HepG2 (cell line): ENCODE data around the gene NCOA6. TPM values are rescaled to one million over a fixed set of nuclear protein-coding genes. Genes with fewer than 3 reads are reported as not detected.

Experiments used
- CCAR2 ChIP-seq: fragments of 200-400 bp; formaldehyde crosslinking; optimal IDR thresholded peaks from 2 replicates; pipeline ENCODE3; 2018; ENCODE audit warnings: low read depth, mild to moderate bottlenecking, low read length, moderate library complexity
- CEBPG ChIP-seq: IDR thresholded peaks from 2 replicates; pipeline ENCODE4 v1.6.1; 2016
- EHMT2 ChIP-seq: fragments of 200-600 bp; sonication (generic); IDR thresholded peaks from 2 replicates; pipeline ENCODE4 v1.7.0; 2017; ENCODE audit warnings: antibody characterized with exemption, low read depth, low read length, borderline replicate concordance
- HOXA9 ChIP-seq: sonication (generic); formaldehyde crosslinking; IDR thresholded peaks from 2 replicates; pipeline ENCODE4 v1.8.1; 2022; ENCODE audit warnings: missing genetic modification reagents, mild to moderate bottlenecking, moderate library complexity, borderline replicate concordance
- KAT7 ChIP-seq: IDR thresholded peaks from 2 replicates; pipeline ENCODE4 v1.6.1; 2018; ENCODE audit warnings: borderline replicate concordance, missing compliant biosample characterization
- KDM5A ChIP-seq: fragments of 200-600 bp; sonication (generic); IDR thresholded peaks from 2 replicates; pipeline ENCODE4 v1.7.0; 2018; ENCODE audit warnings: antibody characterized with exemption, mild to moderate bottlenecking, low read length, borderline replicate concordance
- MAFF ChIP-seq: IDR thresholded peaks from 2 replicates; pipeline ENCODE4 v1.6.1; 2011; ENCODE audit warnings: low read depth, low read length, improper control_type of control experiment
- MIER3 ChIP-seq: IDR thresholded peaks from 2 replicates; pipeline ENCODE4 v1.6.1; 2016; ENCODE audit warnings: missing compliant biosample characterization, borderline replicate concordance
- MTA1 ChIP-seq: sonication (generic); formaldehyde crosslinking; IDR thresholded peaks from 2 replicates; pipeline ENCODE4 v1.4.0; 2020; ENCODE audit warnings: missing genetic modification reagents, mild to moderate bottlenecking, borderline replicate concordance
- MTA3 ChIP-seq: sonication (generic); formaldehyde crosslinking; IDR thresholded peaks from 2 replicates; pipeline ENCODE4 v1.4.0; 2020; ENCODE audit warnings: missing genetic modification reagents
- PAWR ChIP-seq: sonication (generic); formaldehyde crosslinking; IDR thresholded peaks from 2 replicates; pipeline ENCODE4 v1.4.0; 2020; ENCODE audit warnings: missing genetic modification reagents, mild to moderate bottlenecking, borderline replicate concordance
- RCOR2 ChIP-seq: IDR thresholded peaks from 2 replicates; pipeline ENCODE4 v1.6.1; 2016; ENCODE audit warnings: missing biosample characterization, missing genetic modification reagents
- SKI ChIP-seq: fragments of 450-650 bp; IDR thresholded peaks from one replicate; pipeline ENCODE4 v1.6.1; 2018; ENCODE audit warnings: mild to moderate bottlenecking; ENCODE audit not compliant: partially characterized antibody
- SMARCC2 ChIP-seq: fragments of 450-650 bp; IDR thresholded peaks from 2 replicates; pipeline ENCODE4 v1.6.1; 2017; ENCODE audit warnings: antibody characterized with exemption, mild to moderate bottlenecking
- TCF12 ChIP-seq, 2 experiments: fragments of 450-650 bp in 1 of 2; sonication (generic) in 1 of 2; formaldehyde crosslinking in 1 of 2; IDR thresholded peaks; 2 replicates each; pipeline versions ENCODE4 v1.6.1 to v1.8.0; 2017 to 2022; ENCODE audit warnings: antibody characterized with exemption in 1 of 2, mild to moderate bottlenecking in 1 of 2, missing genetic modification reagents in 1 of 2, moderate library complexity in 1 of 2
- TEAD2 ChIP-seq: sonication (generic); formaldehyde crosslinking; IDR thresholded peaks from 2 replicates; pipeline ENCODE4 v1.9.0; 2021; ENCODE audit warnings: missing genetic modification reagents
- ZC3H4 ChIP-seq: sonication (generic); formaldehyde crosslinking; IDR thresholded peaks from 2 replicates; pipeline ENCODE4 v1.4.0; 2020; ENCODE audit warnings: missing genetic modification reagents, borderline replicate concordance
- ZNF10 ChIP-seq: sonication (generic); formaldehyde crosslinking; IDR thresholded peaks from 2 replicates; pipeline ENCODE4 v1.4.0; 2020; ENCODE audit warnings: mild to moderate bottlenecking, low read depth, missing genetic modification reagents, borderline replicate concordance
- ZNF598 ChIP-seq: sonication (generic); formaldehyde crosslinking; IDR thresholded peaks from 2 replicates; pipeline ENCODE4 v1.5.1; 2020; ENCODE audit warnings: mild to moderate bottlenecking, missing genetic modification reagents, borderline replicate concordance
- polyA plus RNA-seq, 8 experiments: library from polyadenylated mRNA; depleted of rRNA in 3 of 8; stranded (reverse) in 7 of 8; unstranded in 1 of 8; fragments of >200 nt; fragmentation: Illumina TruSeq in 4 of 8; extraction: Trizol in 4 of 8; gene quantifications; 2 replicates each; pipeline versions ENCODE4 v1.2.1 to v1.2.3, GENCODE V29; 2011 to 2016; ENCODE audit warnings: low read depth in 4 of 8, missing spikeins in 1 of 8, mixed read lengths in 1 of 8; ENCODE audit not compliant: insufficient read depth in 1 of 8
- total RNA-seq, 5 experiments: library from RNA; depleted of rRNA; stranded (reverse); fragments of >200 nt; fragmentation: Illumina TruSeq; extraction: Trizol; gene quantifications; 2 replicates each; pipeline ENCODE4 v1.2.3, GENCODE V29; 2016; ENCODE audit warnings: low read depth in 1 of 5
- TF ChIP-seq, protein P1 (sequence below): sonication (generic); formaldehyde crosslinking; IDR thresholded peaks from 2 replicates; pipeline ENCODE4 v1.8.0; 2022; ENCODE audit warnings: low read depth, missing genetic modification reagents
- TF ChIP-seq, protein P2 (sequence below): sonication (generic); formaldehyde crosslinking; IDR thresholded peaks from 2 replicates; pipeline ENCODE4 v1.8.1; 2023; ENCODE audit warnings: missing genetic modification reagents, inconsistent platforms, borderline replicate concordance
- TF ChIP-seq, protein P3 (sequence below): IDR thresholded peaks from 2 replicates; pipeline ENCODE4 v1.6.1; 2012; ENCODE audit warnings: inconsistent platforms
- TF ChIP-seq, protein P4 (sequence below): sonication (generic); formaldehyde crosslinking; IDR thresholded peaks from 2 replicates; pipeline ENCODE4 v1.4.0; 2020; ENCODE audit warnings: missing genetic modification reagents, borderline replicate concordance
- TF ChIP-seq, protein P5 (sequence below): sonication (generic); formaldehyde crosslinking; IDR thresholded peaks from 2 replicates; pipeline ENCODE4 v1.5.0; 2020; ENCODE audit warnings: missing genetic modification reagents, mild to moderate bottlenecking, borderline replicate concordance

Gene NCOA6
- total and polyA plus RNA-seq, 2 of the 13 experiments (the other 11 are each of a cell fraction or from before 2014, with no cell fraction given) = 11.2 to 29.3 TPM

DNA sequence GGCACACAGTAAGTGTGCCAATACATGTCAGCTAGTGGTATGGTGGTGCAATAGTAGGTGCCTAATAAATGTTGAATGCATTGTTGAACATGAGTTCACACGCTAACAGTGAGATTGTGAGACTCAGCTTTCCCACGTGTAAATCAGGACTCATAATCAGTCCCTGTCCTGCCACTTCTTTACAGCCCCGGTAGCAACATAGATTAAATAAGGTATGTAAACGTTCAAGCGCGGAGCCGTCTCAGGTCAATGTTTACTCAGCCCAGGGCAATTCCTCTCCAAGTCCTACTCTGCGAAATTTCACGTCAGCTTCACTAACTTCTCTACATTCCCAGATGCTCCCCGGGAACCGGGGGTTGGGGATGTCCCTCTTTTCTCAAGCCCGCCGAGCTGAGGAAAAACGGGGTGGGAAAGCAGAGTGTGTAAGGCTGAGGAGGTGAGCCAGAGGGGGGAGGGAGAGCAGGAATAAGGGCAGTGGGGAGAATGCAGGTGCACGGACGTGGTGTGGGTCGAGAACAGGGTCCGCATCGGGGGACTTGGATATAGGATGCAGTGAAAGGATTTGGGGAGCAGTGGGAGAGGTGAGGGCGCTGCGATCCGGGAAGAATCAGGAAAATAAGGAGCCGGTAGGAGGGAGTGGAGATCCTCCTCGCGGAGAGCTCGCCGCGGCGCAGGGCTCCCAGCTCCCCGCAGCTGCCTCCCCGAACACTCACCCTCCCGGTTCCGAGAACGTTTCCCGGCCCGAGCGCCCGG lies 121.9 kb downstream of the NCOA6 start (continued):
- TF ChIP-seq KAT7 (CRISPR knock-in tag) = peak; percentile 49
- TF ChIP-seq MIER3 (CRISPR knock-in tag) = 0 out of 2 replicates have a peak, but pooled peaks have one; percentile 23
- TF ChIP-seq RCOR2 (CRISPR knock-in tag) = peak; percentile 44; the same call in 1 of the 2 replicates
- peak; percentile 63; the same call in 1 of the 2 replicates for TF ChIP-seq ZNF598
- TF ChIP-seq EHMT2 = no peak
- 0 out of 2 replicates have a peak, but pooled peaks have one; percentile 7 for TF ChIP-seq MAFF
- 0 out of 2 replicates have a peak, but pooled peaks have one; percentile 16 for TF ChIP-seq ZNF10 (CRISPR knock-in tag)
- TF ChIP-seq MTA1 (CRISPR knock-in tag) = no peak
- no peak for TF ChIP-seq CCAR2
- TF ChIP-seq MTA3 (CRISPR knock-in tag) = no peak
- TF ChIP-seq, protein P1, sequence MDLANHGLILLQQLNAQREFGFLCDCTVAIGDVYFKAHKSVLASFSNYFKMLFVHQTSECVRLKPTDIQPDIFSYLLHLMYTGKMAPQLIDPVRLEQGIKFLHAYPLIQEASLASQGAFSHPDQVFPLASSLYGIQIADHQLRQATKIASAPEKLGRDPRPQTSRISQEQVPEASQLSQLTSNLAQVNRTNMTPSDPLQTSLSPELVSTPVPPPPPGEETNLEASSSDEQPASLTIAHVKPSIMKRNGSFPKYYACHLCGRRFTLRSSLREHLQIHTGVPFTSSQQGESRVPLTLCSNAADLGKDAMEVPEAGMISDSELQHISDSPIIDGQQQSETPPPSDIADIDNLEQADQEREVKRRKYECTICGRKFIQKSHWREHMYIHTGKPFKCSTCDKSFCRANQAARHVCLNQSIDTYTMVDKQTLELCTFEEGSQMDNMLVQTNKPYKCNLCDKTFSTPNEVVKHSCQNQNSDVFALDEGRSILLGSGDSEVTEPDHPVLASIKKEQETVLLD (CRISPR knock-in tag) = no peak; the same call in 1 of the 2 replicates
- TF ChIP-seq, protein P2, sequence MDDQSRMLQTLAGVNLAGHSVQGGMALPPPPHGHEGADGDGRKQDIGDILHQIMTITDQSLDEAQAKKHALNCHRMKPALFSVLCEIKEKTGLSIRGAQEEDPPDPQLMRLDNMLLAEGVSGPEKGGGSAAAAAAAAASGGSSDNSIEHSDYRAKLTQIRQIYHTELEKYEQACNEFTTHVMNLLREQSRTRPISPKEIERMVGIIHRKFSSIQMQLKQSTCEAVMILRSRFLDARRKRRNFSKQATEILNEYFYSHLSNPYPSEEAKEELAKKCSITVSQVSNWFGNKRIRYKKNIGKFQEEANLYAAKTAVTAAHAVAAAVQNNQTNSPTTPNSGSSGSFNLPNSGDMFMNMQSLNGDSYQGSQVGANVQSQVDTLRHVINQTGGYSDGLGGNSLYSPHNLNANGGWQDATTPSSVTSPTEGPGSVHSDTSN (CRISPR knock-in tag) = no peak
- TF ChIP-seq HOXA9 (CRISPR knock-in tag) = no peak; the same call in 1 of the 2 replicates
- no peak for TF ChIP-seq SMARCC2
- no peak for TF ChIP-seq TCF12 (IDR thresholded peaks at IDR 0.05)
- no peak for TF ChIP-seq TCF12 (CRISPR knock-in tag; IDR thresholded peaks at IDR 0.05)
- TF ChIP-seq ZC3H4 (CRISPR knock-in tag) = 0 out of 2 replicates have a peak, but pooled peaks have one; percentile 4
- TF ChIP-seq, protein P3, sequence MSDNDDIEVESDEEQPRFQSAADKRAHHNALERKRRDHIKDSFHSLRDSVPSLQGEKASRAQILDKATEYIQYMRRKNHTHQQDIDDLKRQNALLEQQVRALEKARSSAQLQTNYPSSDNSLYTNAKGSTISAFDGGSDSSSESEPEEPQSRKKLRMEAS = peak; percentile 43
- no peak for TF ChIP-seq TEAD2 (CRISPR knock-in tag)
- peak; percentile 30; the same call in 1 of the 2 replicates for TF ChIP-seq KDM5A
- TF ChIP-seq, protein P4, sequence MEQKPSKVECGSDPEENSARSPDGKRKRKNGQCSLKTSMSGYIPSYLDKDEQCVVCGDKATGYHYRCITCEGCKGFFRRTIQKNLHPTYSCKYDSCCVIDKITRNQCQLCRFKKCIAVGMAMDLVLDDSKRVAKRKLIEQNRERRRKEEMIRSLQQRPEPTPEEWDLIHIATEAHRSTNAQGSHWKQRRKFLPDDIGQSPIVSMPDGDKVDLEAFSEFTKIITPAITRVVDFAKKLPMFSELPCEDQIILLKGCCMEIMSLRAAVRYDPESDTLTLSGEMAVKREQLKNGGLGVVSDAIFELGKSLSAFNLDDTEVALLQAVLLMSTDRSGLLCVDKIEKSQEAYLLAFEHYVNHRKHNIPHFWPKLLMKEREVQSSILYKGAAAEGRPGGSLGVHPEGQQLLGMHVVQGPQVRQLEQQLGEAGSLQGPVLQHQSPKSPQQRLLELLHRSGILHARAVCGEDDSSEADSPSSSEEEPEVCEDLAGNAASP (CRISPR knock-in tag) = peak; percentile 85; the same call in 1 of the 2 replicates
- TF ChIP-seq, protein P5, sequence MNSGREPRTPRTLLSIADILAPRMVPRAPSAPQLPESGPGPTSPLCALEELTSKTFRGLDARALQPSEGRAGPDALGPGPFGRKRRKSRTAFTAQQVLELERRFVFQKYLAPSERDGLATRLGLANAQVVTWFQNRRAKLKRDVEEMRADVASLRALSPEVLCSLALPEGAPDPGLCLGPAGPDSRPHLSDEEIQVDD (CRISPR knock-in tag) = no peak
- no peak for TF ChIP-seq PAWR
- no peak; the same call in 1 of the 2 replicates for TF ChIP-seq CEBPG (CRISPR knock-in tag)
- TF ChIP-seq SKI = no peak
